ENCODE data around the gene GCHFR. TPM values are rescaled to one million over a fixed set of nuclear protein-coding genes. Genes with fewer than 3 reads are reported as not detected.
A peak's percentile ranks its signal among the peaks of the same experiment; 100 is the strongest.

The GCHFR gene
- total RNA-seq, 2 donors from 2014 or later: 39.5 to 42.5 TPM

DNA sequence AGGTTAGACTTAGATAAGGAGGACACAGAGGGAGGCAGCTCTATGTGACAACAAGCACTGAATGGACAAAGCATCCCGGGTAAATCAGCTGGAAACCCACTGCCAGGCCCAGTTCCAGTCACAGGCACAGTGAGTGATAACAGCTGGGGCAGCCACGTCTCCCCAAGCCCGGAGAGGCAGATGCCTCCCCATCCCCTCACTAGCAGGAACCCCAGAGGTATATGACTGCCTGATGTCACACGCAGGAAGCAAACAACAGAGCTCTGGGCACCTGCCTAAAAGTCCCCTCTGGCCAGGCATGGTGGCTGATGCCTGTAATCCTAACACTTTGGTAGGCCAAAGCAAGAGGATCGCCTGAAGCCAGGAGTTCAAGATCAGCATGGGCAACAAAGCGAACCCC is 24.1 kb downstream of the GCHFR start:
- peaks cover 10% of the 10 kb centered on the region for H3K4me1 ChIP-seq
- no peaks in the 10 kb centered on the region for H3K9me3 ChIP-seq
- intact Hi-C loops (cut with DNase I): loop anchor here (10.0 kb wide), 1 partner anchor 107 kb away; the partner anchor contains the start of gene VPS18
- TF ChIP-seq, protein P1, sequence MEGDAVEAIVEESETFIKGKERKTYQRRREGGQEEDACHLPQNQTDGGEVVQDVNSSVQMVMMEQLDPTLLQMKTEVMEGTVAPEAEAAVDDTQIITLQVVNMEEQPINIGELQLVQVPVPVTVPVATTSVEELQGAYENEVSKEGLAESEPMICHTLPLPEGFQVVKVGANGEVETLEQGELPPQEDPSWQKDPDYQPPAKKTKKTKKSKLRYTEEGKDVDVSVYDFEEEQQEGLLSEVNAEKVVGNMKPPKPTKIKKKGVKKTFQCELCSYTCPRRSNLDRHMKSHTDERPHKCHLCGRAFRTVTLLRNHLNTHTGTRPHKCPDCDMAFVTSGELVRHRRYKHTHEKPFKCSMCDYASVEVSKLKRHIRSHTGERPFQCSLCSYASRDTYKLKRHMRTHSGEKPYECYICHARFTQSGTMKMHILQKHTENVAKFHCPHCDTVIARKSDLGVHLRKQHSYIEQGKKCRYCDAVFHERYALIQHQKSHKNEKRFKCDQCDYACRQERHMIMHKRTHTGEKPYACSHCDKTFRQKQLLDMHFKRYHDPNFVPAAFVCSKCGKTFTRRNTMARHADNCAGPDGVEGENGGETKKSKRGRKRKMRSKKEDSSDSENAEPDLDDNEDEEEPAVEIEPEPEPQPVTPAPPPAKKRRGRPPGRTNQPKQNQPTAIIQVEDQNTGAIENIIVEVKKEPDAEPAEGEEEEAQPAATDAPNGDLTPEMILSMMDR (IDR thresholded peaks at IDR 0.05): no peak
- H3K27me3 ChIP-seq: no peaks in the 10 kb centered on the region
- H3K27ac ChIP-seq: peak overlapping the region; percentile 79
- H3K9ac ChIP-seq (ENCODE audit: low read depth in 2 of 2, low read length in 2 of 2): peak overlapping the region in 1 of 2 donors; percentile 76
- no peak for DNase-seq
- H3K4me3 ChIP-seq: no peak overlapping the region
- H3K36me3 ChIP-seq: no peaks in the 10 kb centered on the region

DNA sequence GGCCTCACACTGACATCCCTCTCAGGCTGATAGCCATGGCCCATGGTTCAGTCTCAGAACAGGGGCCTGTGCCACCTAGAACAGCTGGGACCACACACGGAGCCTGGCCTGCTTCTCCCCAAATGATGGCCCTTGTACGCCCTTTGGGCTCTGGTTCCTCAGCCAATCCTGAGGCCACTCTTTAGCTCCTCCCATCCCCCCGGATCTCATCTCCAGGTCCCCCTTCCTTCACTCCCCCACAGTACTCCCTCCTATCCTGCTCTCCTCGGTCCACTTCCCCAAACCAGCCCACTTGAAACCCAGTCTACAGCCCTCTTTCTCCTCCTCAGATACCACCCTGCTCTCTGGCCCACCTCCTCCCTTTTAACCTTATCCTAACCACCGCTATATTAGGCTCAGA is 25.3 kb downstream of the GCHFR start:
- intact Hi-C loops (cut with DNase I): loop anchor here (10.0 kb wide), 1 partner anchor 106 kb away; the partner anchor contains the start of gene VPS18
- TF ChIP-seq, protein P1 (IDR thresholded peaks at IDR 0.05): no peak
- H3K9me3 ChIP-seq: no peaks in the 10 kb centered on the region
- no peaks in the 10 kb centered on the region for H3K27me3 ChIP-seq
- no peak overlapping the region for H3K4me3 ChIP-seq
- peaks cover 17% of the 10 kb centered on the region for H3K4me1 ChIP-seq
- no peak for DNase-seq
- no peaks in the 10 kb centered on the region for H3K36me3 ChIP-seq
- peak overlapping the region in 1 of 2 donors; percentile 38 for H3K9ac ChIP-seq (ENCODE audit: low read depth in 2 of 2, low read length in 2 of 2)
- peak overlapping the region; percentile 47 for H3K27ac ChIP-seq

DNA sequence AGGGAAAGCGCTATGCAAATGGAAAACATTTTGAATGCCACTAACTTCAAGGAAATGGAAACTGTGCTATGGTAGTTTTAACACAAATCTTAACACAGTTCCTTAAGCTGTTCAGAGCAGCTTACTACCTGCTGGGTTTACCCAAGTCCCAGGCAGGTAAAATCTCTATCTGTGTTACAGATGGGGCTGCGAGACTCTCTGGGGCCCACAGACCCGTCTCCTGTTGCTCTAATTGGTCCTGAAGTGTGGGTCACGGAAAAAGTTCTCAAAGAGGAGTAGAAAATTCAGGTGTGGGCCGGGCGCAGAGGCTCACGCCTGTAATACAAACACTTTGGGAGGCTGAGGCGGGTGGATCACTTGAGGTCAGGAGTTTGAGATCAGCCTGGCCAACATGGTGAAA is 26.1 kb downstream of the GCHFR start:
- no peak for DNase-seq
- Histone ChIP-seq H3K27ac (no peak overlapping the region), H3K4me1 (peaks cover 23% of the 10 kb centered on the region), H3K27me3 (no peaks in the 10 kb centered on the region), H3K9me3 (no peaks in the 10 kb centered on the region), H3K9ac (ENCODE audit: low read depth in 2 of 2, low read length in 2 of 2) (no peak overlapping the region), H3K4me3 (no peak overlapping the region), H3K36me3 (no peaks in the 10 kb centered on the region)
- TF ChIP-seq, protein P1 (IDR thresholded peaks at IDR 0.05): no peak
- intact Hi-C loops (cut with DNase I): loop anchor here (10.0 kb wide), 1 partner anchor 105 kb away; the partner anchor contains the start of gene VPS18

DNA sequence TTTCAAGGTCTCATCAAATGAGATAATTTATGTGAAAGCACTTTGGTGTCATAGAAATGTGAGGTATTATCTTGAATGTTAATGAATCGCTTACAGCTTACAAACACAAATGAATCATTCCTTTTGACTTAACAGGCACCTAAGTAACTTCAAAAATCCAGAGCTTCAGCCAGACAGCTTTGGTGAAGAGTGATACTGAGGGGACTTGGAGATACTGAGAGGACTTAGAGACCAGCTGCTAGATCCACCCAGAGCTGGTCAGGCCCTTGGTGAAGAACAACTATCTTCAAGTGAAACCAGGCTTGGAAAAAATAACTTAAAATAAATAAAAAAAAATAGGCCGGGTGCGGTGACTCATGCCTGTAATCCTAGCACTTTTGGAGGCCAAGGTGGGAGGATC is 26.9 kb downstream of the GCHFR start:
- H3K4me3 ChIP-seq: no peak overlapping the region
- H3K36me3 ChIP-seq: no peaks in the 10 kb centered on the region
- no peak for DNase-seq
- H3K27ac ChIP-seq: no peak overlapping the region
- H3K27me3 ChIP-seq: no peaks in the 10 kb centered on the region
- intact Hi-C loops (cut with DNase I): no loop called here
- TF ChIP-seq, protein P1 (IDR thresholded peaks at IDR 0.05): no peak
- H3K9me3 ChIP-seq: no peaks in the 10 kb centered on the region
- no peak overlapping the region for H3K9ac ChIP-seq (ENCODE audit: low read depth in 2 of 2, low read length in 2 of 2)
- peaks cover 23% of the 10 kb centered on the region for H3K4me1 ChIP-seq

DNA sequence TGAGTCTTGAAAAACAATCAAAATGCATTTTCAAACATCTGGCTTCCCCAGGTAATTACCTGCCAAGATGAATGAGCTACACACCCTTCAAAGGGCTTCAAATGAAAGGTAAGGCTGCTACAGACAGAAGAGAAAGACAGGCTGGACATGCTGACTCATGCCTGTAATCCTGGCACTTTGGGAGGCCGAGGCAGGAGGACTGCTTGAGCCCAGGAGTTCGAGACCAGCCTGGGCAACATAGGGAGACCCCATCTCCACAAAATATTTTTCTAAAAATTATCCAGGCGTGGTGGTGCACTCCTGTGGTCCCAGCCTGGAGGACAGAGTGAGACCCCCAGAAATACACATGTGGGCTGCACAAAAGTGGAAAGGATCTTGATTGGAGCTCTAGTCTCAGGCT is 28.5 kb downstream of the GCHFR start:
- Histone ChIP-seq H3K9ac (ENCODE audit: low read depth in 2 of 2, low read length in 2 of 2) (no peak overlapping the region), H3K4me1 (peaks cover 16% of the 10 kb centered on the region), H3K9me3 (no peaks in the 10 kb centered on the region), H3K27me3 (no peaks in the 10 kb centered on the region), H3K27ac (peak overlapping the region; percentile 26), H3K36me3 (no peaks in the 10 kb centered on the region), H3K4me3 (no peak overlapping the region)
- TF ChIP-seq, protein P1 (IDR thresholded peaks at IDR 0.05): no peak
- no peak for DNase-seq
- intact Hi-C loops (cut with DNase I): no loop called here

All from colonic mucosa (tissue), 4 donors.